ENCODE data around the gene RFX8. TPM values are rescaled to one million over a fixed set of nuclear protein-coding genes. Genes with fewer than 3 reads are reported as not detected.

The RFX8 gene
- total and polyA plus RNA-seq, 2 of the 4 experiments (the other 2 are of a cell fraction): 2.9 to 5.3 TPM

- Histone ChIP-seq H2BK120ac (ENCODE audit: low read depth, low read length) (no peak overlapping the region), H3K56ac (ENCODE audit: extremely low read depth, insufficient read depth, low read length) (no peak overlapping the region), H3K18ac (ENCODE audit: low read depth, low read length) (no peak overlapping the region), H3K9me3 (ENCODE audit: control insufficient read depth, insufficient read depth, low read length) (no peaks in the 10 kb centered on the region), H2AK5ac (ENCODE audit: low read depth, low read length) (no peak overlapping the region), H3K27me3 (ENCODE audit: control insufficient read depth, insufficient read depth, low read length) (peaks cover 37% of the 10 kb centered on the region), H4K8ac (ENCODE audit: low read depth in 2 of 2, low read length in 2 of 2) (no peak overlapping the region), H2BK20ac (ENCODE audit: low read depth, low read length) (no peak overlapping the region), H3K4ac (ENCODE audit: low read depth, low read length) (no peak overlapping the region), H3K4me3 (ENCODE audit: insufficient read depth, low read depth, low read length) (no peak overlapping the region), H4K5ac (ENCODE audit: low read depth, low read length) (no peak overlapping the region), H3K27ac (ENCODE audit: insufficient read depth, low read length) (no peak overlapping the region), H3K4me1 (ENCODE audit: control insufficient read depth, insufficient read depth, low read length) (peaks cover 6% of the 10 kb centered on the region; the same call in 1 of the 2 replicates), H2BK5ac (ENCODE audit: low read depth, low read length, poor library complexity, severe bottlenecking) (no peak overlapping the region), H3K14ac (replicated peaks; ENCODE audit: low read depth, low read length) (no peak overlapping the region), H3K9ac (ENCODE audit: low read depth, low read length) (no peak overlapping the region), H2BK15ac (ENCODE audit: low read depth, low read length) (no peak overlapping the region), H3K23ac (ENCODE audit: low read depth, low read length) (no peak overlapping the region), H3K9me1 (ENCODE audit: insufficient read depth, low read length) (no peaks in the 10 kb centered on the region), H4K91ac (ENCODE audit: insufficient read depth, low read depth, low read length) (no peak overlapping the region), H4K20me1 (ENCODE audit: insufficient read depth, low read length) (no peaks in the 10 kb centered on the region), H2AK9ac (replicated peaks; ENCODE audit: low read depth, low read length, poor library complexity) (no peak overlapping the region), H3K4me2 (ENCODE audit: low read depth, low read length) (no peak overlapping the region; the same call in 1 of the 2 replicates), H3K79me1 (ENCODE audit: low read depth in 1 of 2, low read length in 2 of 2) (no peaks in the 10 kb centered on the region), H3K36me3 (ENCODE audit: control insufficient read depth, insufficient read depth, low read length) (no peaks in the 10 kb centered on the region), H2AFZ (replicated peaks; ENCODE audit: low read length, poor library complexity) (no peak overlapping the region)
- dilution Hi-C loops (cut with HindIII; ENCODE audit: low sequenced_read_pairs, unreplicated experiment) (no loop called here), intact Hi-C loops (cut with micrococcal nuclease) (no loop called here), in situ Hi-C loops (cut with MboI; ENCODE audit: low sequenced_read_pairs) (no loop called here)
- no peak for ATAC-seq (ENCODE audit: low read depth)
- ChIA-PET CTCF (interaction anchor here (0.8 to 2.5 kb wide), 3 partner anchors 8 to 46 kb away, joined by 3 to 8 read pairs (median 5); no protein-coding TSS in a partner anchor), POLR2A (ENCODE audit: unreplicated experiment) (no interaction called here)
- BruUV-seq (replicated peaks): no TSS peak
- no CpG with 5 or more reads among the region's 4 CpGs for WGBS, 2 experiments (ENCODE audit: extremely low coverage in 2 of 2, insufficient read length in 1 of 2)
- peak; percentile 60 for DNase-seq
- peak; percentile 14; the same call in 1 of the 2 replicates for TF ChIP-seq CEBPB (IDR thresholded peaks at IDR 0.05; ENCODE audit: low read depth, low read length)
- TF ChIP-seq USF2 (IDR thresholded peaks at IDR 0.05; ENCODE audit: low read depth, low read length): no peak
These were observed 86.7 kb downstream of the RFX8 start for GRCh38 chr2:101388232-101388631.

Measured in IMR-90 (cell line).